Raji (cell line): ENCODE measurements around the gene ELFN2.

Experiments used
- POLR2A ChIP-seq: IDR thresholded peaks from 2 replicates; pipeline ENCODE4 v1.6.1; 2011; ENCODE audit warnings: low read depth, low read length, control low read depth; ENCODE audit not compliant: insufficient read depth

Gene ELFN2

DNA sequence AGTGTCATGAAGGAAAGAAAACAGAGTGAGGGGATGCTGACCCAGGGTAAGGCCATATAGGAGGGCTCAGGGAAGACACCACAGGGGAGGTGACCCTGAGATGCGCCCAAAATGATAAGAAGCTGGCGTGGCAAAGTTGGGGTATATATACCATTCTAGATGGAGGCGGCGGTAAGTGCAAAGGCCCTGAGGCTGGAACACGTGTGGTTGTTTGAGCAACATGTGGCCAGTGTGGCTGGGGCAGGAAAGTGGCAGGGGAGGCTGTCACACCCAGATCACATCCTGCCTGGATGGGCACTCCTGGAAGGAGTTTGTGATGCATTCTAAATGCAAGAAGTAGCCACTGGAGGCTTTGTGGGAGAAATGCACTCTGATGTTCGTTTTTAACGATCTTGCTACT, 74.8 kb downstream of the ELFN2 start:
- no peak for TF ChIP-seq POLR2A

DNA sequence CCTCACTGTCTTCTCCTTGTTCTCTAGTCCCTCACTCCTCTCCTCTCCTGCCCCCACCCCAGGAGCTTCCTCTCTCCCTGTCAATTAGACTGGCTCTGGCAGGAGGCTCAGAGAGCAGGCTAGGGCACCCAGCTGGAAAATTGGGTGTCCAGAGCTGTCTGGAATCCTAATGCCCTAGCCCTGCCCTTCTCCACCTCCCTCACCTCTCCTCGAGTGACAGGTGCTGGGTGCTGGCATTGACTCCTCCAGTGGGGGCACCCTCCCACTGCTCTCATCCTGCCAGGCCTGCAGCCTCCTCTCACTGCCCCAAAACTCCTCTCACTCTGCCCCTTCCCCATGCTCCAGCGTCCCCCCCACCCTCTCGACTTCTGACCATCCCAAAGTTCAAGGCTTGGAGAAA, 76.0 kb downstream of the ELFN2 start:
- no peak for TF ChIP-seq POLR2A

DNA sequence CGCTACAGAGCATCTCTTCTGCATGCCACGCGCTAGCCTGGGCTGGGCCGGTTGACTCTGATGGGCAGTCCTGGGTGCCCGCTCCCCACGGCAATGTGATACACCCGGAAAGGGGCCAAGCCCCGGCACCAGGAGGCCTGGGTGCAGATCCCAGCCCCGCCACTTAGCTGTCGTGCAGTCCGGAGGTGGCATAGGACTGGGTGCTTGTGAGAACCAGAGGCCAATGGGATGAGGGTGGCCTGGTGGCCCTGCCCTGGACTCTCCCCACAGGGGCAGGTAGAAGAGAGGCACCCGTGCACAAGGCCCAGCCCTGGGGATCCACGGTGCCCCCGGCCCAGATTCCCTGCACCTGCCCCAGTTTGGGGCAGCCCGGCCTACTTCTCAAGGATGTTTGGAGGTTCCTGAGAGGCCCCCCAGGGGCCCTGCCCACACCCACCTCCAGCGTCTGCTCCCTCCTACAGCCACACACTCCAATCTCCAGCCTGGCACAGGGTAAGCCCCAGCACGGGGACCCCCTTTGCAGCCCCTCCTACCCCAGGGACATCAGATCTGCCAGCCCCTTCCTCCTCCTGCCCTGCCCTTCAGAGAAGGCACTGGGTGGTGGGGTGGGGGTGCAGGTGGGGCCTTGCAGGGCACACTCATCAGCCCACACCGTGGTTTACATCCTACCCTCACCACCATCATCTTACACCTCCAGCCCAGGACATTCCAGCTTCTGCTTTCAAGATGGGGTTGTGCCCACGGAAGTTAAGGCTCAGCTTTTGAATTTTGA, 78.0 kb downstream of the ELFN2 start:
- no peak for TF ChIP-seq POLR2A

DNA sequence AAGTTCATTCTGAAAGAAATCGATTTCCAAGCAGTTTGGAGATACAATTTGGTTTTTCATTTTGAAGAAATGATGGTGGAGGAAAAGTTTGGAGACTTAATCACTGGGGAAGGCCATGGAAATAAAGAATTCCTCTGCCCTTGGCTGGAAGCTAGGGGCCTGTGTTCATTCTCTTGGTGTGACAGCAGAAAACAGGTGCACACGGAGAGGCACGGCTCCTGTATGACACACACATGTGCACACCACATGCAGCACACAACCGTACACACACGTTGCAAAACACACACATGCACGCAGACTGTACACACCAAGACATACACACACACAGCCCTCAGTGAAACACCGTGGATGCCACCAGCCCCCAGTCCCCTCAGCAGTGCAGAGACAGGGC, 80.8 kb downstream of the ELFN2 start:
- TF ChIP-seq POLR2A: no peak

DNA sequence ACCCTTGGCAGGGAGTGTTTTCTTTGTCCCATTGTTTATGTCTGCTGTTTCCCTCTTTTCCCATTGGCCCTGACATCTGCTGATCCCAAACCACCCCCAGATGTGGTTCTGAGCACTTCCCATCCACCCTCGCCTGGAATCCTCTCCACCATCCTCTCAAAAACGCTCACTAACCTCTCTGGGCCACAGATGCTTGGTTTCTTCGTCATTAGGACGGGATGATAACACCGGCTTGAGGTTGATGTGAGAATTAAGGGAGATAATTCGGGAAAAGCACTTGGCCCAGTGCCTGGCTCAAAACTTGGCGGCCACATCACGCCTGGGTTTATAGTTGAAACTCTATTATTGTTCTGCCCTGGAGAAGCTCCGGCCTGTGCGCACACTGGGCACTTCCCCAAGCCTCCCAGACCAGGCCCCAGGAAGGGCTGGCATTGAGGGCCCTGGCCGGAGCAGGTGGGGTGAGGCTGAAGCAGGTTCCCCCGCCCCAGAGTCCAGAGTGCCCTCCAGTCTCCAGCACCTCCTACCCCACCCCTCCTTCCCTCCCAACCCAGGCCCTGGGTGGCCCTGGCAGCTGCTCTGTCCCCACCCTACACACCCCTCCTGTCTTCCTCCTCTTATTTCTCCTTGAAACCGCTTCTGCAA, 81.3 kb downstream of the ELFN2 start:
- no peak for TF ChIP-seq POLR2A

DNA sequence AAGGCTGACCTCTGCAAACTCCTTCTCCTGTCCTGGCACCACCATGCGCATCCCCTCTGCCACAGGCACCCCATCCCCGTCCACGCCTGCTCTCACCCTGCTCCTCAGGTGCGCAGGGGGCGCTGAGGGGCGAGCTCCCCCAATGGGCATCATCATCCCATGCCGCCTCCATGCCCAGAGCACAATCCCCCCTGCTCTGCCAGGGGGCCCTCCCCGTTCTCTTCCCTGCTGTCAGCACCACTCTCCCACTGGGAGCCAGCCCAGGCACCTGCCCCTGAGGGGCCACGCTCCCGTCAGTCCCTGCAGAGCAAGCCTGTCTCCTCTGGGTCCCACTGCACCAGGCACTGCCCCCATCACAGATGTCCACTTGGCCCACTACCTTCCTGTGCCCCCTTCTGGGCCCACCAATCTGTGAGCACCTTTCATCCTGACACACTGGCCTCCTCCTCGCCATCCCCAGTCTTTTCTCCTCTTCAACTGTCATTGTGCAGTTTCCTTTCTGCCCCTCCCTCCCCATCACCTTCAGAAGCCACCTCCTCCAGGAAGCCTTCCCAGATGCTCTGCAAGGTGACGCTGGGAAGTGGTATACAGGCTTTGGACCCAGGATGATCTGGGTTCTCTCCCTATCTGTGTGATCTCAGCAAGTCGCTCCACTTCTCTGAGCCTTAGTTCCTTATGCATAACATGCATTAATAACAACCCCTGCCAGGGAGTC, 82.4 kb downstream of the ELFN2 start:
- no peak for TF ChIP-seq POLR2A

DNA sequence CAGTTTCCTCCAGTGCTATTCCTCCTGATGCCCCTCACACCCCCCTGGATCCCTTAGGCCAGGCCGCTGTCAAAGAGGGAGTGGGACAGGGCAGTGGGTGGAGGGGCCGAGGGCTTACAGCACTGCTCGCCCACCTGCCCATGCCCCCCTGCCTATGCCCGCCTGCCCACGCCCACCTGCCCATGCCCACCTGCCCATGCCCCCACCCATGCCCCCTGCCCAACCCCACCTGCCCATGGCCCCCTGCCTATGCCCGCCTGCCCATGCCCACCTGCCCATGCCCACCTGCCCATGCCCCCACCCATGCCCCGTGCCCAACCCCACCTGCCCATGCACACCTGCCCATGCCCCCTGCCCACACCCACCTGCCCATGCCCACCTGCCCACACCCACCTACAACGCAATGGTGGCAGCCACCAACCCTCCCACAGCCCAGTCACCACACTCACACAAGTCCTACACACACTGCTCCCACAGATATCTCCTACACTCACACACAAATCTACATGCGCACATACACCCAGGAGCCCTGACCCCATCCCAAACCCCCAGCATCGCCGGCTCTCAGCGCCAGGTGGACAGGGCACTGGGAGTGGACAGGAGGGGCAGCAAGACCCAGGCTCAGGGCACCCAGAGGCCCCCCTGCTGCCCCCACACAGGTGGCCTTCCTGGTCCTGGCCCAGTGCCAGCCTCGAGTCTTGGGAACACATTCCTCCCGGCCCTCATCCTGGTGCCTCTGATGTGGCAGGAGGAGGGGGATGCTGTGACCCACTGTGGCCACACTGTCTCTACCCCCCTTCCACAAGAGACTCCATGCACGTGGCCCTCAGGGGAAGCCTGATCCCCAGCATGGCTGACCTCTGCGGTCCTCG, 83.2 kb downstream of the ELFN2 start:
- TF ChIP-seq POLR2A: no peak

DNA sequence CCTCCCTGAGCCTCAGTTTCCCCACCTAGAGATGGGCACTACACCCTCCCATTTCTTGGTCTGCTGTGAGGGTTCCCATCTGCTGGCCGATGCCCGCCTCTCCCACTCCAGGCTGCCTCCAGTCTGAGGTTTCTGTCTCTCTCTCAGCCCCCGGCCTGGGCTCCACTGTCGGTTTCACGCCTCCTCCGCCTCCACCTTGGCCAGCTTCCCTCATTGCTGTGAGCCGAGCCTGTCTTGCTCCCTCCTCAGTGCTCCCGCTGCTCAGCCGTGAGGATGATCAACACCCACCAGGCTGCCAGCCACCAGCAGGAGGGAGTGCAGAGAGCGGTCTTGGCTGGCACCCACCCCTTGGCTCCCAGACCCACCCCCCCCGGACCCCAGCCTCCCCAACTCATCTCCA, 83.9 kb downstream of the ELFN2 start:
- TF ChIP-seq POLR2A: no peak

DNA sequence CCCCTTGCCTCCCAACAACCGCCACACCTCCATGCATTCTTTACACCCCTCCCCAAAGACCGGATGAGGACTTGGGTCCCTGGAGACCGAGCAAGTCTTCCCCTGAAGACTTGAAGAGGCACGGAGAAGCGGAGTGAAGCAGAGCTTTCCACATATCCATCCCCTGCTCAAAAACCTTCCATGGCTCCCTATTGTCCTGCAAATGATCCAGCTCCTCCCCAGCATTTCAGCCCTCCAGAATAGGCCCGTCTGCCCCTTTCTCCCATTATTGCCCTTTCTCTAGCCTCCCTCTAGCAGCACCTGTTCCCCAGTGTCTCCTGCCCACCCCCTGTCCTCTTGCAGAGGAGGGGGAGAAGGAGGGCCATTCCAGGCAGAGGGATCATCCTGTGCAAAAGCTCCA, 85.2 kb downstream of the ELFN2 start:
- no peak for TF ChIP-seq POLR2A

DNA sequence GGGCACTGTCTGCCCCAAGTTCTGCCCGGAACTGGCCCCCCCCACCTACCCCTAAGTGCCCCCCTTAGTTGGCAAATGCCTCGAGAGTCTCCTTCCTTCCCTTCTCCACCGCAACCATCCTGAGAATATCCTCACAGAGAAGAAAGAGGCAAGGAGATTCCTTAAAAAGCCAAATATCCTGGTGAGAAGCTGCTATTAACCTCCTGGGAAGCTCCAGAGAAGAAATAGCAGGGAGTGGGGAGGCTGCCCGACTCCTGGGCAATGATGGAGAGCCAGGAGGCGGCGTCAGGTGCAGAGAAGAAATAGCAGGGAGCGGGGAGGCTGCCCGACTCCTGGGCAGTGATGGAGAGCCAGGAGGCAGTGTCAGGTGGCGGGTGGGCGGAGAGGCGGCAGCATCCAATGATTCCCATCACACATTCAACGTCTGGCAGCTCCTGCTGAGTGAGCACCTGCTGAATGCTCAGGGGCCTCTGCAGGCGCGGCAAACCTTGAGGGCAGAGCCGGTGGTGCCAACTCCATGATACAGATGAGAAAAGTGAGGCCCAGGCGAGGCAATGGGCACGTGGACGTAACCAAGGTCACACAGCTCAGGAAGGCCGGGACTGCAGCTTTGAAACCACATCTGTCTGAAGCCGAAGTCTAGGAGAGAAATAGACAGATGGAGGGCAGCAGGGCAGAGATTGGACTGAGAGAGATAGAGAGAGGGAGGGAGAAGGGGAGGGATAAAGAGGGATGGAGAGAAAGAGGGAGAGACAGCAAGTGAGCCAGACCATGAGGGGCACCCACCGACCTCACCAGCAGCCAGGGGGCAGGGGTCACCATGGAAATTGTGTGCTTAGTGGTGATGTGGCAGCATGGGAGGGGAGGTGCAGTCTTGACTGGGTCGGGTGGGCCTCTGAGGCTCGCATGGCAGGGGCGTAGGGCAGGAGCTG, 86.7 kb downstream of the ELFN2 start:
- TF ChIP-seq POLR2A: no peak

DNA sequence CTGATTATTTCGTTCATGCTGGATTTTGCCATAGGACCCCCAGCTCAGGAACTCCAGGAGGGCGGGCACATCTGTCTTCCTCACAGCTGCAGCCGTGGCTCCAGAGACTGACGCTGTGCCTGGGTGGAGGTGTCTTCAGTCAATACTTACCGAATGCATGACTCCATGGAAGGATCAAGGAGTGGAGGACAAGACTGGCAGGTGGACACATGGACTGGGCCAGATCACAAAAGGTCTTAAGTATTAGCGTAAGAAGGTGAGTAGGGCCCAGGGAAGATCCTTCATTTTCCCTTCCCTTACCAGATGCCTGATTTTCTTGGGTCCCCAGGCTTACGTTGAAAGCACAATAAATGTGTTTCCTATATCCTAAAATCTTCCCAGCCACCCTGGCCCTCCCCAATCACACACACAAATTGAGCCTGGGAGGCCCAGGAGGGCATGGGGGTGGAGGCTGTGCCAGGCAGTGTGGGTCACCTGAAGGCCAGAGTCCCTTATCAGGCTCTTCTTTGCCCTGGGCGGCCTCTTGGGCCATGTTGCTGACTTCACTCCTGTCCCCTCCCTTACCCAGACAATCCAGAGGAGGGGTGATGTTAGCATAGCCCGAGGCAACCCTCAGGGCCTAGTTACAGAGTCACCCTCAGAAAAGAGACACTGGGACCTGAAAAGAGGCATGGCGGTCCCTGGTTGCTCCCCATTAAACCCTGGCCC, 88.6 kb downstream of the ELFN2 start:
- TF ChIP-seq POLR2A: no peak

DNA sequence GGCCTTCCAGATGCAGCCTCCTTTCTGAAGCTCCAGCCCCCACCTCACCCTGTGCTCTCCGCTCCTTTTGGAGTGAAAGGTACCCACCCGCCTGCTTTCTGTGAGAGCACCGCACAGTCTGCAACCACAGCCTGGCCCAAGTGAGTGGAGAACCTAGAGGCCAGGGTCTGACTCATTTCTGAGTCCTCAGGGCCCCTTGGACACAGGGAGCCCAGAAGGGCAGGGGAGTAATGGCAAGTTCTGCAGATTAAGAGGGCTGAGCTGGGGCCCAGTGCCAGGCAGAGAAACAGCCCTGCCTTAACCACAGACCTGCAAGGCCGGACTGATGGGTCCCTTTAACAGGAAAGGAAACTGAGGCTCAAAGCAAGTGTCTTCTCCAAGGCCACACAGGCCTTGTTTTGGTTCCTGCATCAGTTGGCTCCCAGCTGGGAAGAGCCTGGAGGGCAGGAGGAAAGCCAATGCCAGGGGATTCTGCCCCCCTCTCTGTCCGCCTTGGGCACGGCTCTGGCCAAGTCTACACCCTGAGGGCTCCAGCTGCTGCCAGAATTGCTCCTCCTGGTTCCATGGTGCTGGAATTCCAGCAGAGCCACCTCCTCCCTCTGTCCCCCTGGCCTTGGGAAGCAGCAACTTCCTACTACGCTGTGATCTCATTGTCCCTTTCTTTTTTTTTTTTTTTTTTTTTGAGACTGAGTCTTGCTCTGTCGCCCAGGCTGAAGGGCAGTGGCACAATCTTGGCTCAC, 89.9 kb downstream of the ELFN2 start:
- no peak for TF ChIP-seq POLR2A

DNA sequence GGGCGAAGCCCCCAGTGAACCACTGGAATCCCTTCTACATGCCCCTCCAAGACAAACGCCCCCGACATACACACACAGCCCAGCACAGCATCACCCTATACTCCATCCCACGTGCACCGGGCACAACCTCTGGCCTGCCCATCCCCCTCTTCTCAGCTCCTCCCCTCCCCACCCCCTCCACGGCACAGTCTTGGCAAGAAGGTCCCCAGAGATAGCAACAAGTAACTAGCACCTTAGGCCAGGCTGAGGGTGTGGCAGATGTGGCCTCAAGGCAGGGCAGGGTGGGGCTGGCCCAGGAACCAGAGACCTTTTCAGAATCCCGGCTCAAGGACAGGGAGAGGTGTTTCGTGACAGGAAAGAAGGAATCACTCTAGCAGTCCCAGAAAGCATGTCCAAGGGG, 90.7 kb downstream of the ELFN2 start:
- no peak for TF ChIP-seq POLR2A

DNA sequence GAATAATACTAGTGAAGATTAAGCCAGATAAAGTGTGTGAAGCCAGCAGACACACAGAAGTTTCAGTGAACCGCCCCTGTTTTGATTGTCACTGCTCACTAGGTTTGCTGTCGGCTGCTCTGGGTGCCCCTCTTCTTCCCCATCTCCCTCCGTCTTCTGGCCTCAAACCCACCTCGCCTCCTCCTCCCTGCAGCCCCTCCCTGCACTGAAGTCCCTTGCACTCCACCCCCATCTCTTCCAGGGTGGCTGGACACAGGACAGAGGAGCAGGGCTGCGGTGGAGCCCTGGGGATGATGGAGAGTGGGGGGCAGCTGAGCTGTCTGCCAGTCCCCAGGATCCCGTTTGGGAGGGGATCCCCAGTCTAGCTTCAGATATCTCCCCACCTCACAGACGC, 91.5 kb downstream of the ELFN2 start:
- no peak for TF ChIP-seq POLR2A
